GM18907 (cell line): ENCODE measurements around the gene ABHD17B.

Experiments
- ATAC-seq: cut with Tn5 transposase; IDR thresholded peaks from one replicate; pipeline ENCODE4 v1.9.1; 2021; ENCODE audit warnings: mild to moderate bottlenecking, moderate library complexity; ENCODE audit not compliant: unreplicated experiment

Gene ABHD17B

DNA sequence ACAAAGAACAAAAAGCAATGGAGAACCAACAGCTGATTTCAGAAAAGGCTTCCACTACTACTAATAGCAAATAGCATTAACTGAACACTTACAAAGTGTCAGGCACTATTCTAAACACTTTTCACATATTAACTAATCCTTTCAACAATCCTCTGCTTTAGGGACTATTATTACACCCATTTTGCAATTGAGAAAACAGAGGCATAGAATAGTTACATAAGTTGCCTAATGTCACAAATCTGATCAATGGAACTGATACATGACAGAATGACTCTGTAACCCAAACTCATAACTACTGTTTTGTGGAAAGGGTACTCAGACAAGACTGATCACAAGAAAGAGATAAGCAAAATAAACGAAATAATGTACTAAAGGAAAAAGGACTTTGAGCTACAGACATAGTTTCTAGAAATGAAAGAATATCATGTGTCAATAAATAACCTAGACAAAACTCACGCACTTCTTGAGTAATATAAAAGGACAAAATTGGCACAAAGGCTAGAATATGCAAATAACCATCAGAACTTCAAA, 31.3 kb downstream of the ABHD17B start:
- no peak for ATAC-seq

DNA sequence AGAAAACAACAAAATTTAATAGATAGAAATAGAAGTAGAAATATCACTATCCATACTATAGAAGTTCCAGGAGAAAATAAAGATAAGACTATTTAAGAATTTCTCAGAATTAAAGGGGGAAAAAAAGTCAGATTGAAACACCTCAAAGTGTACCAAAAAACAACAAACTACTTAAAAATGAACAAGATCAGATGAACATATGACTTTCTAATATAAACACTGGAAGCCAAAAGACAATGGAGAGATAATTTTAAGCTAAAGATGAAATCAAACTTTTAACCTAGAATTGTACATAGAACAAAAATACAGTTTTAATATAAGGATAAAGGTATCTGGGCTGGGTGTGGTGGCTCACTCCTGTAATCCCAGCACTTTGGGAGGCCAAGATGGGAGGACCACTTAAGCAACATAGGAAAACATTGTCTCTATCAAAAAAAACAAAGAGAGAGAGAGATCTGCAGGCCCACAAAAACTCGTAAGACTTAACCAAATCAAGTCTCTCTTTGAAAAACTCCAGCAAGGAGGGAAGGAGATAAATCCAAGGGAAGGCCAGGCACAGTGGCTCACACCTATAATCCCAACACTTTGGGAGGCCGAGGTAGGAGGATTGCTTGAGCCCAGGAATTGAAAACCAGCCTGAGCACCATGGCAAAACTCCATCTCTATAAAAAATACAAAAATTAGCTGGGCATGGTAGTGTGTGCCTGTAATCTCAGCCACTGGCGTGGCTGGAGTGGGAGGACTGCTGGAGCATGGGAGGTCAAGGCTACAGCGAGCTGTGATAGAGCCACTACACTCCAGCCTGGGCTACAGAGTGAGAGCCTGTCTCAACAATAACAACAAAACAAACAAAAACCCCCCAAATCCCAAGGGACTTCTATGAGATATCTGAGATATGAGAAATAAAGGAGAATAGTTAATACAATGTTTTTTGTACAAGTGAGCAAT, 32.4 kb downstream of the ABHD17B start:
- no peak for ATAC-seq

DNA sequence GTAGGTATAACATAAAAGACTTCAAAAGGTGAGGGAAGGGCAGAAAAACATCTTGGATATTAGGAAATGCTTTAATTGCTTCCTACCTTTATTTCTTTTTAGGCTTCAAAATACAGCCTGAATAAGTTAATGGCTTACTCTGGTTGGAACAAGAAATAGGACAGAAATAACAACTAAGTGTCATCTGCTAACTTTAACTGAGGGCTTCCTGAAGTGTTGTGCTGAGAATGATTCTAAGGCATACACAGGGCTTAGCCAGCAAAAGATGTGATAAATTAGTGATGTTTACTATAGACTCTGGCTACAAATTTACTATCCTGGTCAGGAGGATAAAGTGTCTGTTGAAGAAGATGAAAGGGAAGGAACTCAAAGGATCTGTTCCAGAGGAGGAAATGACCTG, 34.2 kb downstream of the ABHD17B start:
- no peak for ATAC-seq

DNA sequence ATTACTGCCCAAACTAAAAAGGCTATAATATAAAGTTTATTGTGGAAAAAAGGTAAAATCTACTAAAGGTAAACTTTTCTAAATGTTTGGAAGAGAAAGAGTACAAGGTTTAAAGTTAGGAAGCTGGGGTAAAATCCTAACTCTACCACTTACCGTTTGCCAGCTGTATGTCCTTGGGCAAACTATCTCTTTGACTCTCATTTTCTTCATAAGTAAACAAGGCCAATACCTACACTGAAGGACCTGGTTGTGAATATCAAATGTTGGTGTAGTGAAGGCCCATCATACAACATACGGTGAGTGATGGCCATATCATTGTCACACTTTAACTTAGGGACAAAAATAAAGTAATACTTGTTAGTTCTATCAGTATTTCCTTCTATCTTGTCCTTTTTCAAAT, 34.9 kb downstream of the ABHD17B start:
- ATAC-seq, result no peak

DNA sequence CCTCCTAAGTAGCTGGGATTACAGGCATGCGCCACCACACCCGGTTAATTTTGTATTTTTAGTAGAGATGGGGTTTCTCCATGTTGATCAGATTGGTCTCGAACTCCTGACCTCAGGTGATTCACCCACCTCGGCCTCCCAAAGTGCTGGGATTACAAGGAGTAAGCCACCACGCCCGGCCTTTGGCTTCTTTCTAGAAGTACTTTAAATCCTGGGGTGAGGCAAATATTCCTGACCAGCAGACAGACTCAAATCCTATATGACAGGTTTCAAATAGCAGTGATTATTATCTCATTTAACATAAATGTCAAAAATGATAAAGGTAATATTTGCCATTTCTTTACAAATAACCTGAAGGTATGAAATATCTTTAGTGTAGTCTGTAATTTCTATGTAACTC, 35.6 kb downstream of the ABHD17B start:
- no peak for ATAC-seq

DNA sequence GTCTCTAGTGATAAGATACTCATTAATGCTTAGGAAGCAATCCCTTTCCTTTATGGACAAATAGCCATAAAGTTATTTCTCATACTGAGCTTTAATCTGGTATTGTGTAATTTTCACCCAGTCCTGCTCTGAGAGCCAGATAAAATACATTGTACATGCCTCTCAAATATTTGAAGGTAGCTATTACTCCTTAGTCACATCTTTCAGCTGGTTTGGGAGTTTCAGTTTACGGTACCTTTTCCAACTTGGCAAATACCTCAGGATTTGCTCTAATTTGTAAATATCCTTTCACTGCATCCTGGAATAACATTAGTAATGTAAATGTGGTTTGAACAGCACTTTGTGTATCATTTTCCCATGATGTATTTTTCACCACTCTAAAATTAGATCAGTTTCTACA, 47.4 kb downstream of the ABHD17B start:
- no peak for ATAC-seq

DNA sequence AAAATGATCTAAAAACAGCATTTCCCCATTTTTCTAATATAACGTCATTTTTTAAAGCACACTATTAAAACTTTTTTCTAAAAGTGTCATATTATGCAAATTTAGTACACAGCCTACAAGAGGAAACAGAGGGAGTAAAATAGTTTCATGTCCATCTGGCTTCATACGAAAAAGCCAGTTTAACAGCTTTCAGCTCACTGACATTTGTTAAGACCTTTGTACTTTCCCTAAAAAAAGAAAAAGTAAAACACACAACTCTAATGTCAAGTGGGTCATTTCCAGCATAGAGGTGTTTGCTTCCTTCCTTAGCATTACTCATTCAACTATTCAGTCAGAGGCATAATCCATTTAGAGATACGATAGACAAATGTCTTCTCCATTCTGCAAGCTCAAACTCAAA, 49.4 kb downstream of the ABHD17B start:
- ATAC-seq, result no peak

DNA sequence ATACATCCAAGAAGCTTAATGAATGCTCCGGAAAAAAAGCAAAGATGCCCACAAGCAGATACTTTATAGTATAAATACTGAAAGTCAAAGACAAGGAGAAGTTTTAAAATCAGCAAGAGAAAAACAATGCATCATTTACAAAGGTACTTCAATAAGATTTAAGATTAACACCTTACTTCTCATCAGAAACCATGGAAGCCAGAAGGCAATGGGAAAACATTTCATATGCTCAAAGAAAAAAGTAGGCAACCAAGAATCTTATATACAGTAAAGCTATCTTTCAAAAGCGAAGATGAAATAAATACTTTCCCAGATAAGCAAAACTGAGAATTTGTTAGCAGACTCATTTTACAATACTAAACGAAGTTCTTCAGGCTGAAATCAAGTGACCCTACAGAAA, 51.1 kb downstream of the ABHD17B start:
- no peak for ATAC-seq

DNA sequence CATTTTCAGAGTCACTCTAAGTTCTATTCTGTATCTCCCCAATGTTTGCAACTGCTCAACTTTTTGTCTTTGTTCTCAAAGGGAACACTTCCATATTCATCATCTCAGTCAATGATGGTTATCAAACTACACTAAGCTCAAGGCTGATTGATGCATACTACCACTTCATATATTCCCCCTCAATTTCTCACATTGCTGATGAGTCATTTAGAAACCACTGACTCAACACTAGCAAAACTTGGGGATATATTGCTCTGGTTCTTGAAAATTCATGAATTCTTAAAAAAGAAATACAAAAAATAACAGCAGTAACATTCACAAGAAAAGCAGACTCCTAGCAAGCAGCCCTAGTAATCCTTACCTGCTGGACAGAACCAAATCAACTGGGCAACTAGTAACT, 52.2 kb downstream of the ABHD17B start:
- ATAC-seq, result peak; percentile 91

DNA sequence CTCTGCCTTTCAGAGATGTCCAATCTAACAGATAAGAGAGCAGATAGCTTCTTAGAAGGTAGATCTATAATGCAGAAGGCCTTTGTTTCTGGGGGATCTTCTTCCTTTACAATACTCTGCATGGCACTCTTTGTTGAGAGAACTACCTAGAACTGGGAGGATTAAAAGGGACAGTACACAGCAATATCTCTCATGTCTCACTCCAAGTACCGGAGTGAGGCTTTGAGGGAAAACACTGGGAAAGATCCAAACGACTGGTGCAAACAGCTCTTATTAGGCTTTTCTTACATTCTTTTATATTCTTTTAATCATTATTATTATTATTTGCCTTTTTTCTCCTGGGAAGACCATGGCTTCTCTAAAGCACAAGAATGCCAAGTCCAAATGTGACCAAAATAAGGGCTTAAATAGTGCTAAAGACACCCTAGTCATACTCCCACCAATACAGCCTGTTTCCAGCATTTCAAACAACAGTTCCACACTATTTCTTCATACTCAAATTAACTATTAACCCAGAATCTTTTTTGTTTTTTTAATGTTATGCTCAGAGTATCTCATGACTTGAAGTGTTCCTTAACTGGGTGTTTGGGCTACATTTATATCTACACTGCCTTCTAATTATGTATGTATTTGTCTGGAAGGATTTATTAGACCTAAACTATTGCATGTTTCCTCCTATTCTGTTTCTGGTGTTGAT, 52.7 kb downstream of the ABHD17B start:
- peak; percentile 12 for ATAC-seq

DNA sequence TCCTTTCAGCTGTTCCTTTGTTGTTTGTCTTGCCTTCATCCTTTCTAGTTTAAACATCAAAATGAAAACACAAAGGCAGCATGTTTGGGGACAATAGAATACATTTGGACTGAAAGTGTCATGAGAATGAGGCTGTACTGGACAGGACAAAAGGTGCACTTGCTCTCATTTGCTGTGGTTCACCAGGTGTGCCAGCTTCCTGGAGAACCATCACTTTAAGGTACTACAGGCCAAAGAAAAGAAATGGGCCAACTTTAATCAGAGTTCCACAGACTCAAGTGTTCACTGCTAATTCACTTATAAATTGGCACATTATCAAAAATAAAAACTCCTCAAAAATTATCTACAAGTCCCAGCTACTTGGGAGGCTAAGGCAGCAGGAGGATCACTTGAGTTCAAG, 53.8 kb downstream of the ABHD17B start:
- ATAC-seq, result no peak

DNA sequence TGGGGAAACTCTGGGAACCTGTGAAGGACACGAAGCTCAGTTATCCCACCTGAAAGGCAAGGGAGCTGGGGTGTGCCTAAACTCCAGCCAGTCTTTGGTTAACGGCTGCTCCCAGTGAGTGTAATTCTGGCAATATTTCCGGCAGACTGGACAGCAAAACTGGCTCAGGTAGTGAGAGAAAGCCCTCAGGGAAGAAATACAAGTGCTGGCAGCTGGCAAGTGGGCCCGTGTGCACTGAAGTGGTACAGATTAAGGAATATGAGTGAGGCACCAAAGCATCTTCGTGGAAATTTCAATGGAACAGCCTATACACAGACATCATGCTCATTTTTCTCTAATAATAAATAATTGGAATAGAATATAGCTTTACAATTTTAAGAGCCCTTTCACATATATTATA, 56.2 kb downstream of the ABHD17B start:
- ATAC-seq, result no peak

DNA sequence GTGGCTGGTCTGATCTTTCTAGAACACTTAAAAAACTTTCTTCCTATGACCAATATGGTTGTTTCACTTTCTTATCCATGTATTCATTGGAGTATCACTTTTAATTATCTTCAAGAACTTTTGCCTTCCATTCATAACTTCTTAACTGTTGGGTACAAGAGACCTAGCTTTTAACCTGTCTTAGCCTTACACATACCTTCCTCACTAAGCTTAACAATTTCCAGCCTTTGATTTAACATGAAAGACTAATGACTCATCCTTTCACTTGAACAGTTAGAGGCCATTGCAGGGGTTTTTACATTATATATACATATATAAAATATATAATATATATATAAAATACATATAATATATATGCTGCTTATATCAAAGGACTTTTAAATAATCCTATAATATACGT, 57.9 kb downstream of the ABHD17B start:
- no peak for ATAC-seq

DNA sequence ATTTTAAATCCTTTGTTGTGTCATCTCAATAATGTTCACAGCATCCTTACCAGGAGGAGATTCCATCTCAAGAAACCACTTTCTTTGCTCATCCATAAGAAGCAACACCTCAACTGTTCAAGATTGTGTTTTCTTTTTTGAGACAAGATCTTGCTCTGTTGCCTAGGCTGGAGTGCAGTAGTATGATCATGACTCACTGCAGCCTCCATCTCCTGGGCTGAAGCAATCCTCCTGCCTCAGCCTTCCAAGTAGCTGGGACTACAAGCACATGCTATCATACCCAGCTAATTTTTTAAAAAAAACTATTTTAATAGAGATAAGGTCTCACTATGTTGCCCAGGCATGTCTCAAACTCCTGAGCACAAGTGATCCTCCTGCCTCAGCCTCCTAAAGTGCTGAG, 60.0 kb downstream of the ABHD17B start:
- ATAC-seq, result no peak

DNA sequence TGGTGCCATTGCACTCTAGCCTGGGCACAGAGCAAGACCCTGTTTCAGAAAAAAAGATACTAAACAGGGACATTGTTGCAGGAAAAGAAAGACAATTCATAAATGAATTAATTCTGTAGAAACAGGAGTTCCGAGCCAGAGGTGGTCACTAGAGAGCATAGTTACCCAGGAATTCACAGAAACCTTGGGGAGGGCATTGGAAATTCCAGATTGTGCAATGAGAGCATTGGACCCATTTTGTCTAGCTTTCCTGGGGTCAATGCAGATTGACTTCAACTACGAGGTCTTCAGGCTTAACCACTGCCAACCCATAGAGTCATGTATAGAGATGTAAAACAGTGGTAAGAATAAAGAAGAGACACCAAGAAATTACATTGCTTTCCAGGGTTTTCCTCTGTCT, 63.1 kb downstream of the ABHD17B start:
- ATAC-seq, result no peak

DNA sequence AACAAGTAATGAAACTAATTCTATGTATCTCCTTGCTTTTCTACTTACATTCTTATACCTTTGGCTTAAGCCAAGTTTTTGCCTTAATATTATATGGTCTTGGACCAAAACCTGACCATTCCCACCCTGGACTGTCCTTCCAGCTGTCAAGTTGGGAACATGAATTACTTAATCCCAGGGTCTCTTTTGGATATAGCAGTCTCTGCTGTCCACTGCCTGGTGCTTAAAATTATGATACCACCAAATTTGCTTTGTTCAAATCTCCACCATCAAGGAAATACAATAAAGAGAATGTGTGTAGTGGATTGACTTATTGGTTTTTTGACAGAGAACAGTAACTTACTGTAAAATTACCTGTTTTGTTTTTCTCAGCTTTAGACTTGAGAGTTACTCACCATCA, 66.2 kb downstream of the ABHD17B start:
- ATAC-seq, result no peak

DNA sequence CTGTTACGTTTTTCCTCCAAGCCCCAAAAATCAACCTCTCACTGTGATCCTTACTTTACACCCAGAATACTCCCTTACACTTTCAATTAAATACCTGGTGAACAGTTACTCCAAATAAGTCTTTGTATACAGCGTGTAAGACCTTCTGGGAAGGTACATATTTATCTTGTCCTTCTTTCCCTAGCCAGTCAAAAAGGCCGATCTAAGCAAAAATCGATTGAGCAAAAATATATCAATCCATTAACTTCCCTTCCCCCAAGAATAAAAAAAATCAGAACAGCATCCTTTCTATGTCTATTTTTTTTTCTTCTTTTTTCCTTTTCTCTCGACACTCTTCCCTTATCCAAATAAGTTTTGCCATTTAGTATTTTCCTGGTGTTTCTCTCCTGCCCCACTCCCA, 71.3 kb downstream of the ABHD17B start:
- no peak for ATAC-seq

DNA sequence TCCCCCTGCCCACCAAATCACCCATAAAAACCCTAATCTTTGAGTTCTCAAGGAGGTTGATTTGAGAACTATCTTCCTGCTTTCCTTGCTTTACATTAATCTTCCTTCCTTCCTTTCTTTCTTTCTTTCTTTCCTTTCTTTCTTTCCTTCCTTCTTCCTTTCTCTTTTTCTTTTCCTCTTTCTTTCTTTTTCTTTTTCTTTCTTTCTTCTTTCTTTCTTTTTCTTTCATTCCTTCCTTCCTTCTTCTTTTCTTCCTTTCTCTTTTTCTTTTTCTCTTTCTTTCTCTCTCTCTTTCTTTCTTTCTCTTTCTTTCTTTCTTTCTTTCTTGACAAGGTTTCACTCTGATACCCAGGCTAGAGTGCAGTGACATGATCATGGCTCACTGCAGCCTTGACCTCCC, 75.4 kb downstream of the ABHD17B start:
- no peak for ATAC-seq

DNA sequence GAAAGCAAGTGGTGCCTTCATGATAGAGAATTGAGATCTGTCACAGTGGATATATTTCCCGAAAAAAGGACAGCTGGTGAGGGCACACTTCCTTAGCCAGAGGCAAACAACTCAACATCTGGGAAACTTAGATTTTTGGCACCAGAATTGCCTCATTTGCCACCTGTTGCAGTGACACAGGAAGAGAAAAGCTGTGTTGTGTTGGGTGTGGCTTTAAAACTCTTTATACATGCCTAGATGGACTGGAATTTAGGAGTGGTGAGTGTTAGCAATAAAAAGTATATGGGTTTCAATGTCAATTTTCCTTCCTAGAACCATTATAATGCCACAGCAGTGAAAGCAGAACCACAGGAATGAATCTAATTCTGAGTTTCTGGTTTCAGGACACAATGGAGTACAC, 80.1 kb downstream of the ABHD17B start:
- no peak for ATAC-seq

DNA sequence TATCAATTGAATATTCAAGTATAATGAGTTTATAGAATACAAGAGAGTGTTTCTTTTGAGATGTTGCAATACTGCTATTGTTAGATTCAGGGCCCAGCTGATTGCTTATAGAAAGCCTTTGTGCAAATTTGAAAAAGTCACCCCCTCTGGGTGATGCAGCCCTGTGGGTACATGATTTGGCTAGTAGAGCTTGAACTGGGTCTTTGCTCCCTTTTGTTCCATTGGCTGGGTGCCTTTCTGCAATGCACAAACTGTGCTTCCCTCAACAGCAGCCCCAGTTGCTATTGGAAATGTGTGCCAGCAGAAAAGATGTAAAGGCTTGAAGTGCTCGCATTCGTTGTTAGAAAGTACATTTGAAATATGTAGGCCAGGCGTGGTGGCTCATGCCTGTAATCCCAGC, 80.8 kb downstream of the ABHD17B start:
- ATAC-seq, result no peak

DNA sequence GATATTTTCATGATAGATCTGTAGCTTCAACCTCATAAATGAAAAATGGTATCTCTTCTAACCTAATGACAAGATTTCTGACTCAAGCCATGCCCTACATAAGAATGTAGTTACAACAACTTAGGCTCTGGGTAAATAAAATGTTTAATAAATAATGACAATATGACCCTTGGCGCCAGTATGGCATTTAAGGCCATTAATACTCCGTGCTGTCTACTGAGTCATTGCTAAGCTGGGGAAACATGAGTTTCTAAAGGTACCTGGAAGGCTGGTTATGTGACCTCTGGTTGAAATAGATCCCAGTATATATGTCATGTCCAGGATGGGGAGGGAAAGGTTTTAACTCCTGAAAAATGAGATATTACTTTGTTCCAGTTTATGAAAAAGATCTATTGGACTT, 84.7 kb downstream of the ABHD17B start:
- no peak for ATAC-seq

DNA sequence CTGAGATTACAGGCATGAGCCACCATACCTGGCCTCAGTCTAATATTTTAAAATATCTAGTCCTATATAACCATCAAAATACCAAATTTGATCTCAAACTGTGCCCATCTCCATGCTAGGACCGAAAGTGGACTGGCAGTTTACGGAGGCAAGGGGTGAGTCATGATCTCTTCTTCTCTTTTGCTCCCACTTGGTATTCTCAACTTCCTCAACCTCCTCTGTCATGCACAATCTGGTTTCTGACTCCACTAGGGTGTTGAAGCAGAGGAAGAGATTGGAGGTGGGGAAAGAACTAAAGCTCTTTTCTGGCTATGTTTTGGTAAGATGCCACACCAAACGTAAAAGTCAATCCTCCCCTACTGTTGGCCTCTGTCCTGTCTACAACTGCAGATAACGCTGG, 86.7 kb downstream of the ABHD17B start:
- no peak for ATAC-seq
